ENCODE measurements around the gene SIRT6.

DNA sequence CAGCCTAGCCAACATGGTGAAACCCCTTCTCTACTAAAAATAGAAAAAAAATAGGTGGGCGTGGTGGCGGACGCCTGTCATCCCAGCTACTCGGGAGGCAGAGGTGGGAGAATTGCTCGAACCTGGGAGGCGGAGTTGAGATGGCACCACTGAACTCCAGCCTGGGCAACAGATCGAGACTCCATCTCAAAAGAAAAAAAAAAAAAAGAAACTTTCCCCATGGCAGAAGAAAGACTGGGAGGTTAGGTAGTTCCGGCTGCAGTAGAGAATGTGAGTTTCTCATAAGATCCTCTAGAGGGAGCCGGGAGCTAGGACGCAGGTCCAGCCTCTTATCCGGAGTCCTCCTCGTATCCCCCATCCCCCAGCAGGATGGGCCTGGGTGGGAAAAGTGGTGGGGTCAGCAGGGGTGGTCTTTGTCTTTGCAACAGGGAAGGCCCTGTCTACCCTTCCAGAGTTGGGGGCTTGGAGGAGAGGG, 42.1 kb downstream of the SIRT6 start:
- TF ChIP-seq, protein P1, sequence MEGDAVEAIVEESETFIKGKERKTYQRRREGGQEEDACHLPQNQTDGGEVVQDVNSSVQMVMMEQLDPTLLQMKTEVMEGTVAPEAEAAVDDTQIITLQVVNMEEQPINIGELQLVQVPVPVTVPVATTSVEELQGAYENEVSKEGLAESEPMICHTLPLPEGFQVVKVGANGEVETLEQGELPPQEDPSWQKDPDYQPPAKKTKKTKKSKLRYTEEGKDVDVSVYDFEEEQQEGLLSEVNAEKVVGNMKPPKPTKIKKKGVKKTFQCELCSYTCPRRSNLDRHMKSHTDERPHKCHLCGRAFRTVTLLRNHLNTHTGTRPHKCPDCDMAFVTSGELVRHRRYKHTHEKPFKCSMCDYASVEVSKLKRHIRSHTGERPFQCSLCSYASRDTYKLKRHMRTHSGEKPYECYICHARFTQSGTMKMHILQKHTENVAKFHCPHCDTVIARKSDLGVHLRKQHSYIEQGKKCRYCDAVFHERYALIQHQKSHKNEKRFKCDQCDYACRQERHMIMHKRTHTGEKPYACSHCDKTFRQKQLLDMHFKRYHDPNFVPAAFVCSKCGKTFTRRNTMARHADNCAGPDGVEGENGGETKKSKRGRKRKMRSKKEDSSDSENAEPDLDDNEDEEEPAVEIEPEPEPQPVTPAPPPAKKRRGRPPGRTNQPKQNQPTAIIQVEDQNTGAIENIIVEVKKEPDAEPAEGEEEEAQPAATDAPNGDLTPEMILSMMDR (IDR thresholded peaks at IDR 0.05): peak; percentile 68
- peak; percentile 19; the same call in 1 of the 2 replicates for TF ChIP-seq SMC3 (IDR thresholded peaks at IDR 0.05; ENCODE audit: low read depth, low read length)
- TF ChIP-seq TAF1 (IDR thresholded peaks at IDR 0.05; ENCODE audit: borderline replicate concordance, low read depth, low read length): no peak
- TF ChIP-seq, protein P2, sequence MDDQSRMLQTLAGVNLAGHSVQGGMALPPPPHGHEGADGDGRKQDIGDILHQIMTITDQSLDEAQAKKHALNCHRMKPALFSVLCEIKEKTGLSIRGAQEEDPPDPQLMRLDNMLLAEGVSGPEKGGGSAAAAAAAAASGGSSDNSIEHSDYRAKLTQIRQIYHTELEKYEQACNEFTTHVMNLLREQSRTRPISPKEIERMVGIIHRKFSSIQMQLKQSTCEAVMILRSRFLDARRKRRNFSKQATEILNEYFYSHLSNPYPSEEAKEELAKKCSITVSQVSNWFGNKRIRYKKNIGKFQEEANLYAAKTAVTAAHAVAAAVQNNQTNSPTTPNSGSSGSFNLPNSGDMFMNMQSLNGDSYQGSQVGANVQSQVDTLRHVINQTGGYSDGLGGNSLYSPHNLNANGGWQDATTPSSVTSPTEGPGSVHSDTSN (IDR thresholded peaks at IDR 0.05): no peak
- TF ChIP-seq, protein P3, sequence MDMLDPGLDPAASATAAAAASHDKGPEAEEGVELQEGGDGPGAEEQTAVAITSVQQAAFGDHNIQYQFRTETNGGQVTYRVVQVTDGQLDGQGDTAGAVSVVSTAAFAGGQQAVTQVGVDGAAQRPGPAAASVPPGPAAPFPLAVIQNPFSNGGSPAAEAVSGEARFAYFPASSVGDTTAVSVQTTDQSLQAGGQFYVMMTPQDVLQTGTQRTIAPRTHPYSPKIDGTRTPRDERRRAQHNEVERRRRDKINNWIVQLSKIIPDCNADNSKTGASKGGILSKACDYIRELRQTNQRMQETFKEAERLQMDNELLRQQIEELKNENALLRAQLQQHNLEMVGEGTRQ (IDR thresholded peaks at IDR 0.05; ENCODE audit: borderline replicate concordance, low read depth, low read length): no peak
- no peak for TF ChIP-seq GABPA (IDR thresholded peaks at IDR 0.05; ENCODE audit: low read depth)
- TF ChIP-seq, protein P4, sequence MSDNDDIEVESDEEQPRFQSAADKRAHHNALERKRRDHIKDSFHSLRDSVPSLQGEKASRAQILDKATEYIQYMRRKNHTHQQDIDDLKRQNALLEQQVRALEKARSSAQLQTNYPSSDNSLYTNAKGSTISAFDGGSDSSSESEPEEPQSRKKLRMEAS (IDR thresholded peaks at IDR 0.05; ENCODE audit: low read depth): no peak
- TF ChIP-seq RFX5 (IDR thresholded peaks at IDR 0.05; ENCODE audit: low read length): no peak
- TF ChIP-seq MEF2A (IDR thresholded peaks at IDR 0.05; ENCODE audit: borderline replicate concordance, low read depth): no peak
